Jurkat, Clone E6-1 (cell line): ENCODE results near the gene NPBWR2.

Source experiments
- DNase-seq: peaks from one replicate; pipeline ENCODE4 v3.0.0-alpha.2; 2011; ENCODE audit warnings: low read depth, low spot score
- H3K4me3 ChIP-seq: 2 replicates; pipeline ENCODE4 v1.5.1; 2011; ENCODE audit warnings: mild to moderate bottlenecking, low read length, control low read depth, moderate library complexity

The NPBWR2 gene

DNA sequence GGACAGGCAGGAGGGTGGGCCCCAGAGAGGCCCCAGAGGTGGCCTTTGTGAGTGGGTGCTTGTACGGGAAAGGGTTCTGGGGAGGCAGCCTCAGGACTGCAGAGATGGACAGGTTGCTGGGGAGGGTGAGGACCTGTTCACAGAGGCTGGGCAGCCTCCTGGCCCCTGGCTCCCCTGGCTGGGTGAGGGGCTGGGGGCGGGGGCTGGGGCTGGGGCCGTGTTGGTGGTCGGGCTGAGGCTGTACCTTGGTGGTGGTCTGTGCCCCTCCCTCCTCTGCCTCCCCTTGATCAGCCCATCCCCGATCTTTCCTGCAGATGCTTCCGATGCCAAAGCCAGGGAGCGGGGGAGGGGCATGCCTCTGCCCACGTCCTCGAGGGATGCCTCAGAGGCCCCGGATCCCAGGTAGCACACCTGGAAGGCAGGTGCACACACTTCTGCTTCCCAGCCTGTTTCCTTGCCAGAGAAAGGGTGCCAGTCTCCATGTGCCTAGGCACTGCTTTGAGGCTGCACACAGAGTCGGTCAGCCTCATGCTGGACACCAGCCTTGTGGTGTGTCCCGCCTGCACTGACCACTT lies 39.5 kb downstream of the NPBWR2 start:
- no peak for DNase-seq

DNA sequence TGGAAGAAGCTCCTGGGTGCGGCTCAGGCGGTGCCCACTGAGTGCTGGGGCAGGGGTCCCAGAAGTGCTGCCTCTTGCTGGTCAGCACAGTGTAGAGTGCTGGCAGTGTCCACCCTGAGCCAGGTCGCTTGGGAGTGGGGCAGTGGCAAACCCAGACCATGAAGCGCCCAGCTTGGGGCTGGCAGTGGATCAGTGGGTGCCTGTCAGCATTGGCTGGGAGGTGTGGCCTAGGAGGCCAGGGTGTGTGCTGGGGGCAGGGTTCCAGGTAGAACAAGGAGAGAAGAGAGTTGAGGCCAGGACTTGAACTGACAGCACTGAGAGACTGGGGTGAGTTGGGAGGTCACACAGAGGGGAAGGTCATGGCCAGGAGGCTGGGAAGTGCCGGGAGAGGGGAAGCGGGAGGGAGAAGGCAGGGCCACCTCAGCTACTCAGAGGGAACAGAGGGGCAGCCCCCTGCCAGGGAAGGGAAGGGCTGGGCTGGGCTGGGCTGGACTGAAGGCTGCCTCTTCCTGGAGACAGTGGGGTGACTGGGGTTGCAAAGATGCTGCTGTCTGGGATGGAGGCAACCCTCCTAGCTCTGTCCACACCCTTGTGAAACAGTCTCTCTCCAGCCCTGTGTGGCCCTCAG lies 40.2 kb downstream of the NPBWR2 start:
- DNase-seq: no peak
- no peak overlapping the region for H3K4me3 ChIP-seq

More for the DNA sequence above, 39.5 kb downstream of the NPBWR2 start:
- no peak overlapping the region for H3K4me3 ChIP-seq

DNA sequence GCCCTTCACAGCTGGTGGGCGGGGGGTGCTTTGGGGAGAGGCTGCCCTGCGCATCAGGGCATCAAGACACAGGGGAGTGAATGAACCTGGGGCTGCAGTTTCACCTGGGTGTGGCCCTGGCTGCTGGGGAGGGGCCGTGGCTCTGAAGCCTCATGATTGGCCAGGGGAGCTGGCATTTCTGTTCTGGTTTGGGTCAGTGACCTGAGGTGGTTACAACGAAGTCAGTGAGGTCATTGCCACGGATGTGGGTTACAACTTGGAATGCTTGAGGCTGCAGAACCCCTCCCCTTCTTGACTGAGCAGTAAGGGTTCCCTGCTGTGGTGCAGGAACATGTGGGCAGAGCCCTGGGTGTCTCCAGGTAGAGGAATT lies 41.4 kb downstream of the NPBWR2 start:
- H3K4me3 ChIP-seq: no peak overlapping the region

DNA sequence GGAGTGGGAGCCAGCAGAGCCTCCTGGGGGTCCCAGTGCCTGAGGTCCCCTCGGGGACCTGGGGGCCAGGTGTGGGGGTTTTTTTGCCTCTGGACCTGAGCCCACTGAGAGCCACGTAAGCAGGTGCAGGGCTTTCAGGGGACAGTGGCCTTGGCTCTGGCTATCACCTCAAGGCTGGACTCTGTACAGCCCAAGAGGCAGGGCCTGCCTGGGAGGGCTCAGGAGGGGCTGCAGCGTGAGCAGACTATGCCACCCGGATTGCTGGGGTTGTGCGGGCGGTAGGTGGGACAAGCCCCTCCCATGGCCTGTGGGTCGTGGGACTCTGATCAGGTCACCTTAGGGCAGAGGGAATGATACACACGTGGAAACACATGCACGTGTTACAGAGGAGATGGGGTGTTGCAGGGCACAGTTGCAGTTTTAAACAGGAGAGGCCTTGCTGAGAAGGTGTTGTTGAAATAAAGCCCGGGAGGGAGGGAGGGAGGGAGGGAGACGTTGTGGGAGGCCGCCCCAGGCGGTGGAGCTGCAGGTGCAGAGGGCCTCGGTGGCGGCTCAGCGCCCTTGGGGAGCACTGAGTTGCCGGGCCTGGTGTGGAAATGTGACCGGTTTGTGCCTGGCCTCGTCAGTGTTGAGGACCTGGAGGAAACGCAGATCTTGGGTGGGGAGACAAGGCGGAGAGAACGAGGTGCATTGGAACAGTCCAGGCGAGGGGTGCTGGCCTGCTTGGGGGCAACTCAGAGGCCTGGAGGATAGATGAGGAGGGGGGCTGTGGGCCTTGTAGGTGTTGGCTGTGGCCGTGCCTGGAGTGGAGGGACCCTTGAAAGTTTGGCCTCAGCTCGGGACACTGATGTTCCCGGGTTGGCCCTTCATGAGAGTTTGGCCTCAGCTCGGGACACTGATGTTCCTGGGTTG lies 42.0 kb downstream of the NPBWR2 start:
- DNase-seq: peak; percentile 43
- peak overlapping the region; percentile 1; the same call in 1 of the 2 replicates for H3K4me3 ChIP-seq

More for the DNA sequence above, 41.4 kb downstream of the NPBWR2 start:
- peak; percentile 81 for DNase-seq

DNA sequence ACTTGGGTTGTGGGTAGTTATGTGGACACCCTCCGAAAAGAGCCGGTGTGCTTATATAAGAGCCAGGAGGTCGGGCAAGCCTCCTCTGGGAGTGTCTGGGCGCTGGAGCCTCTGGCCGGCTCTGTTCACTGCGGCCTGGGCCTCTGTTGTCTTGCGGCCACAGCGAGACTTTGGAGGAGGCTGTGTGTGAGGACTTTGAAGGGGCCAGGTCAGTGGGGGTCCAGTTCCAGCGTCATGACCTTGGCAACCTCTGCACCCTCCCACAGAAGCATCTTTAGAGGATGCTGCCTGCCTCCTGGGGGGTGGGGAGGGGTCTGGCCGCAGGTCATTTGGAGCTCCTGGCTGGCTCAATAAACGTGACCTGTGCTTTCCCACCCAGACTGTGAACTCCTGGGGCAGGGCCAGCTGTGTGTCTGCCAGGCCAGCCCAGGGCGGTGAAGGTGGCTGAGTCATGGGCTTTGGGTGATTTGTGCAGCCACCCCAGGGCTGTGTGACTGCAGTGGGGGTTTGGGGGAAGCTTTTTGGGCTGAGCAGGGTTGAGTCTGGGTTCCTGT lies 43.1 kb downstream of the NPBWR2 start:
- no peak for DNase-seq
- H3K4me3 ChIP-seq: peak overlapping the region; percentile 67

DNA sequence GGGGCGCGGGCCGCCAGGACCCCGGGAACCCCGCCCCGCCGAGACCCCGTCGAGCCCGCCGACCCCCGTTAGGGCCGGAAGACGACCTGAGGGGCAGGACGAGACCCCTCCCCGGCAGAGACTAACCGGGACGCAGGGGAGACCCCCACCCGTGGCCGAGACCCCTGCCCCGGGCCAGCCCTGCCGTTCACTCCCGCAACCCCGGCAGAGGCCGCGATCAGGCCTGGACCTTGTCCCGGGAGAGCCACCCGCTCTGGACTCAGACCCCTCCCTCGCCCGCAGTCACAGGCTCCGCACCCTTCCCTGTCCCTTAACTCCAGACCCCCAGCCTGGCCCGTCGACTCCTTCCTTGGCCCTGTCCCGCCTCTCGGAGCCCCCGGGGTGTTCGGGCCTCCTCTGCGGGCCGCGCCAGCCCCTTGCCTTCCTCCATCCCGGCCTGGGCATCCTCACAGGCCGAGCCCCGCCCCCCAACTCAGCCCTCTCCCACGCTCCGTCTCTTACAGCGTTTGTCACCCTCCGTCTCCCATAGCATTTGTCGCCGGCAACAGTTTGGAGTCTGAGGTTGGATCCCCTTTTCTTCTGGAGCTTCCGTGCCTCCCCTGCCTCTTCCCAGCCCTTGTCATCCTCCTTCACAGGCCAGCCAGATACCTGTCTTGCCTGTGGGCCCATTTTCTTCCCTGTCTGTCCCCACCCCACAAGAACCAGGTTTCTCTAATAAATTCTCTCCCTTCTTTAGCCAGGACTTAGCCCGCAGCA lies 43.8 kb downstream of the NPBWR2 start:
- DNase-seq: no peak
- peak overlapping the region; percentile 67 for H3K4me3 ChIP-seq

DNA sequence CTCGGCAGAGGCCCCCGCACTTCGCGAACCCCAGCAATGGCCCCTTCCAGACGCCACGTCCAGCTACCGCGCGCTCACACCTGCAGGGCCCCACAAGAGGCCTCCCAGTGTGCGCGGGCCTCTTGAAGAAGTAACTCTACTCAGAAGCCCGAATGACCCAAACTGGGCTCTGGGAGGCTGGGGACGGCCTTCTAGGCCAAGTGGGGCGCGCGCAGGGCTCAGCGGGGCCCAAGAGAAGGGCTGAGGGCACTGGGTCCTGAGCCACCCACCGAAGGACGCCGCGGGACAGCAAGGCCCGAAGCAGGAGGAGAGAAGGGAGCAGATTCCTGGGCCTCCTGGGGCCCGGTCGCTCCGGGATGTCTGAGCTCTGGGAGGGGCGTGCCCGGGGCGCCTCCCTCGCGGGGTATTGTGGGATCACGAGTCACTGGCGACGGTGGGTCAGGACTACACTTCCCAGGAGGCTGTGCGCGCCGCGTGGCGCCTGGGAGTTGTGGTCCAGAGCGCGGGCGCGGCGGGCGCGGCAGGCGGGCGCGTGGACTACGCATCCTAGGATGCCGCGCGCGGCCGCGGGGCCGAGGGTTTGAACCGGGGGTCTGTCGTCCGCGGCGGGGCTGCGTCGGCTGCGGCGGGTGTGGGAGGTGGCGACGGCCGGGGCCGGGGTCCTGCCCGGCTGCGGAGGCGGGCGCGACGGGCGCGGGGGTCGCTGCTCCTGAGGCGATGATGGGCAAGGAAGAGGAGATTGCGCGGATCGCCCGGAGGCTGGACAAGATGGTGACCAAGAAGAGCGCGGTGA lies 44.6 kb downstream of the NPBWR2 start, which contains the start of gene TCEA2:
Gene TCEA2 (plus strand): TSS at position 603 of the 793 bp plus-strand sequence. CDS start 115 bp downstream, at position 718.
- DNase-seq: peak; percentile 89

DNA sequence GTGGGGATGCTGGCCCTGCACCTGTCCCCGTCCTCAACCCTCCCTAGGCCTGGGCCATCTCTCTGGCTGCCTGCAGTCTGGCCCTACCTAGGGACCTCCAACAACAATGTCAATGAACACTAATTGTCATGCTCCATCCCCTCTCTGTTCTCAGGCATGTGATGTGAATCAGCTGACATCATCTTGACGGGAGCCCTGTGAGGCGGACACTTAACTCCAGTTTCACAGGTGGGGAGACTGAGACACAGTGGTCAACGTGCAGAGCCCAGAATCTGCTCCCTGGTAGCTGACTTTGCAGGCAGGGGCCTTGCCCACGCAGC lies 45.1 kb downstream of the NPBWR2 start:
- H3K4me3 ChIP-seq: peak overlapping the region; percentile 67
- DNase-seq: no peak

More for the DNA sequence above, 44.6 kb downstream of the NPBWR2 start, which contains the start of gene TCEA2:
- H3K4me3 ChIP-seq: peak within 1 kb of the TSS; percentile 67

DNA sequence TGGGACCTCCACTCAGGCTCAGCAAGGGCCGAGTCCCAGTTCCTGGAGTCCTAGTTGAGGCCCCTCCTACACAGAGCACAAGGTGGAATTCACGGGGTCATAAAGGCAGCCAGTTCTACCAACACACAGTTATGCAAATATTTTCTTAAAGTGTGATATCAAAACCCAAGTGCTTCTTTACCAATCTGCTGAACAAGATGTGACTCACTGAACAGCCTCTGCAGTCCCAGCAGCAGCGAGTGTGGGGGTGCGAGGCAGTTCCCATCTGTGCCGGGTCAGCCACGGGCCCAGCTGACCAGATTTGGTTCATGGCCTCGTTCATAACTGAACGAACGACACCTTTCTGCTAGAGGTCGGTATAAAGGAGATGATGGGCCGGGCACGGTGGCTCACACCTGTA lies 48.8 kb downstream of the NPBWR2 start:
- no peak overlapping the region for H3K4me3 ChIP-seq
- no peak for DNase-seq

DNA sequence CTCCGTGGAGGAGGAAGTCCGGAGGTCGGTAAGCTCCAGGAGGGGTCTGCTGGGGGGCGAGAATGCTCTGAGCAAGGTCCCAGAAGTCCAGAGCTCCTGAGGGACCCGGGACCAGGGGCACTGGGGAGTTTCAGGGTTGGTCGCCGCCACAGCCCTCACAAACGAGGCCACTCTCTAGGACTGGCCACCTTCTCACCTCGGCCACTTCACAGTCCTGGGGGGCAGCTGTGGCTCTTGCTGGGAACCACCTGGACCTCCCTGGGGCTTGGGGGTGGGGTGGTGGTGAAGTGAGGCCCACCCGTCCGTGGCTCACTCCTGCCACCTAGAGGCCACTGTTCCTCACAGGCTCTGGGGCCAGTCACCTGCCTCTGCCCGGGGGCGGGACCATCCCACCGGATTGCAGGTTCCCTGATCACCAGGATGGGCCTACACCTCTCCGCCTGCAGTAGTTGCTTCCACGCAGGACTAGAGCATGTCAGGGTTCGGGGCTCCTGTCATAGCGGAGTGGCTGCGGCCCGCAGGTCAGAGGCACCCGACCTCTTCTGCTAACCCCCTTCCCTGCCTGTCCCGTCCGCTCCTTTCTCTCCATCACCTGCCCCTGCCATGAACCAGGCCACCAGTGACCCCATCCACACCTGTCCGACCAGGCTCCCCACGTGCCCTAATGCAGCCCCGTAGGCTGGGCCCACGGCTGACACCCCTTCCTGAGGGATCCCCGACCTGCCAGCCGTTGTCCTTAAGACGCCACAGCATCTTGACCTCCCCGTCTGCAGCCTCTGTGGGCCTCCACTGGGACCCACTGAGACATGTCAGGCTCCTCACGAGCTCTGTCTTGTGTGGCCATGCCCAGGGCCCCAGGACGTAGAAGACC lies 49.5 kb downstream of the NPBWR2 start:
- no peak overlapping the region for H3K4me3 ChIP-seq
- DNase-seq: no peak

DNA sequence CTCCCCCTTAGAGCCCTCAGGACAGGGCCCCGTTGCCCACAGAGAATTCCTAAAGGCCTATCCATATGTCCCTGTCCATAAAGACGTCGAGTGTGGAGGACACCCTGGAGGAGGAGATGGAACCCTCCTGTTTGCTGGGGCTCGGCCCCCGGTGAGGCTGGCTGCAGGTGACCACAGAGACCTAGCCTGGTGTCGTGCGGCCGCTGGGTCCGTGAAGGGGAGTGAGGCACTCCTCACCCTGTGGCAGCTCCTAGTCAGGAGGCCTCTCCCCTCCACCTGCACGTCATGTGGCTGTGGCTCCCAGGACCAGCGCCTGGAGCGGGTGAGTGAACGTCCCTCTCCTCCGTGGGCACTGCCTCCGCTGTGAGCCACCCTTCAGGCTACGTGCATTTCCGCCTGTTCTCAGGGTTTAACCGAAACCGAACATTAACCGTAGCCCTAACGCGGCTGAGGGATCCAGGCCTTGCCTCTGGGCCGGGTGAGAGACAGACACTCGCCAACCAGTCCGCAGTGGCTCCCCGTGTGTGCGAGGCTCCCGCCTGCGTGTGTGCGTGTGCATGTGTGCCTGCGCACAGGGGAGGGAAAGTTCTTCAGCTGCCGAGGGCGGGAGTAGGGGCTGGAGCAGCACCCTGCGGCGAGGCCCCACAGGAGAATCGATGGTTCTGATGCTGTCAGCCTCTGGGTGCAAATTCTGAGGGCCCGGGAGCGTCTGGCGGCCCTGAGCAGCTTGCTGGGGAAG lies 50.3 kb downstream of the NPBWR2 start:
- H3K4me3 ChIP-seq: no peak overlapping the region
- DNase-seq: no peak

DNA sequence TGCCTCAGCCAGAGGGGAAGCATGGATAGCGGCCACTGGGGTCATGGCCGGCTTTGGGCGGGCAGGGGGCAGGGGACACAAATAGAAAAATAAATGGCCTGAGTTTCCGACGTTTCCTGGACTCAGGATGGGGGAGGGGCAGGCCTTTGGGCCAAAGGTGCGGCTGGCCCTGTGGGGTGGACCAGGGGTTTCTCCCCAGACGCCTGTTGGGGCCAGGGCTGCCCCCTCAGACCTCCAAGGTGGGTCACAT lies 50.8 kb downstream of the NPBWR2 start:
- H3K4me3 ChIP-seq: no peak overlapping the region
- no peak for DNase-seq

DNA sequence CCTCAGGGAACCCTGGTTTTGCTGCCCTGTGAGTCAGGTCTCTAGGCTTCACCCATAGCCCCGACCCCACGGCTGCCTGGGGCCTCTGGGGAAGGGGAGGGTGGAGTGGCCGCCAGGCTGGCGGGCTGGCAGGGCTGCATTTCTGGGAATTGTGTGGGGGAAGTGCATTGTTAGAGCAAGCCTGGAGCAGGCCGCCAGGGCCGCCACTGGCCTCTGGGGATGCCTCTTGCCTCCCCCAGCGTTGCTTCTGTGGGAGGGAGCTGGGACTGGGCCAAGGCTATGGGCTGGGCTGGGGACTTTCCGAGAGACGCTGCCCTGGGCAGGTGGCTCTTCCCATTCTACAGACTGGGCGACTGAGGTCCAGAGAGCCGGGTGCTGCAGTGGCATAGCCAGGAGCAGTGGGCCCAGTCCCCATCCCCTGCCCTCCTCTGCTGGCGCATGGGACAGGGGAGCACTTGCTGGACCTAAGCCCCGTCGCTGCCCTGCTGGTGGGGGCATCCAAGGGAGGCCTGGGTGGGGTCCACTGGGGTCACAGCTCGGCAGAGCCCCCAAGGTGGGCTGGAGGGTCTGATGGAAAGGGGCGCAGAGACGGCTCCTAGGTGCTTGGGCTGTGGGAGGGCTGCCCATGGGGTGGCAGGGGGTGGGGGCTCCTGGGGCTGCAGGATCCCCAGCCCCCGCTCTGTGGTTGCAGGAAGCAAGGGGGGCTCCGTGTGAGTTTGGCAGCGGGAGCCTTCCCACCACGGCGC lies 51.3 kb downstream of the NPBWR2 start:
- H3K4me3 ChIP-seq: no peak overlapping the region
- DNase-seq: no peak

DNA sequence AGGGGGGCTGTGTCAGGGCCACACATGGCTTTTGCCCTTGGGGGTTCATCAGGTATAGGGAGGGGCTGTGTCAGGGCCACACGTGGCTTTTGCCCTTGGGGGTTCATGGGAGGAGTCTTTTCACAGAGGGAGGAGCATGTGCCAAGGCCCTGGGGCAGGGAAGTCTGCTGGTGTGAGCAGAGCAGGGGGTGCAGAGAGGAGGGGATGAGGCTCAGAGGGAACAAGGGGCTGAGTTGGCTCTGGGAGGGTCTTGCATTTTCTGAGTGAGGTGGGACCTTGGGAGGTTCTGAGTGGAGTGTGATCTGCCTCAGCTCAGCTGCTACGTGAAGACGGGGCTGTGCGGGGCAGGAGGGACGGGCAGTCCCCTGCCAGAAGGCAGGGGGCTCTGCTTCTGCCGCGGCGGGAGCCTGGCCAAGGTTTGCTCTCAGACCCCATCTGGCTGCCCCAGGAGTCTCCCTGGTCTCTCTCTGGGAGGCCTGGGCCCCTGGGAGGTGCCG lies 51.9 kb downstream of the NPBWR2 start:
- DNase-seq: no peak

DNA sequence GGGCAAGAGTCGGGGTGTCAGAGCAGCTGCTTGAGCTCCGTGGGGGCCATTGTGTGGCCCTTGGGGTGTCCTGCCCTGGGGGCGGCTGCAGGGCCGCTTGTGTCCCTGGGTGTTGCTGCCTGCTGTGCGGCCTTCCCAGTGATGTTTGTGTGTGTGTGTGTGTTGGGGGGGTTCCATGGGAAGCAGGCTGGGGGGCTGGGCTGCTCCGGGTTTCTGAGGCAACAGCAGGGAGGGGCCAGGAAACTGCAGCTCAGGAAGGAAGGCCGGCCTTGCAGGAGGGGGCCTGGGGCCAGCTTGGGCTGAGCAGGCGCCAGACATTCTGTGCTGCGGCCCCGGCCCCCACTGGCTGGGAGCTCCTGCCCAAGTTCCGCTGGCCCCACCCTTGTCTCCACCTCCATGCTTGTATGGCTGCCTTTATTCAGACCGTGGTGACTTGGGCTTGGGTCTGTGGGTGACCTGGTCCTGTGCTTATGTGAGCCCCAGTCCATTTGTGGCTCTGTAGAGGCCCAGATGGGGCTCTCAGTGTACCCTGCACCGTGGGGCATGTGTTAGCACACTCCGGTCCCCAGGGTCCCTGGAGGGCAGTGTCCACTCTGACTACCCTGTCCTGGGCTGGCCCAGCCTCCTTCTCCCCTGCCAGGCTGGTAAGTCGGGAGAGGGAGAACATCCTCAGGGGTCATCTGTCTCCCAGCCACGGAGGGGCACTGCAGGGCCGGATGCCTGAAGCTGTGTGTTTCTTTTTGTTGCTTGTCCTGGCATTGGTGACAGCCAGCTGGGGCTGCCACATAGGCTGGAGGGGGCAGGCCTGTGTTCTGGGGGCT lies 53.3 kb downstream of the NPBWR2 start:
- H3K4me3 ChIP-seq: no peak overlapping the region
- DNase-seq: no peak

More for the DNA sequence above, 51.9 kb downstream of the NPBWR2 start:
- no peak overlapping the region for H3K4me3 ChIP-seq
